ENCODE data around the gene VWA2.

GRCh38 chr10:114326795-114327194 is 87.7 kb downstream of the VWA2 start:
- TF ChIP-seq, protein P1, sequence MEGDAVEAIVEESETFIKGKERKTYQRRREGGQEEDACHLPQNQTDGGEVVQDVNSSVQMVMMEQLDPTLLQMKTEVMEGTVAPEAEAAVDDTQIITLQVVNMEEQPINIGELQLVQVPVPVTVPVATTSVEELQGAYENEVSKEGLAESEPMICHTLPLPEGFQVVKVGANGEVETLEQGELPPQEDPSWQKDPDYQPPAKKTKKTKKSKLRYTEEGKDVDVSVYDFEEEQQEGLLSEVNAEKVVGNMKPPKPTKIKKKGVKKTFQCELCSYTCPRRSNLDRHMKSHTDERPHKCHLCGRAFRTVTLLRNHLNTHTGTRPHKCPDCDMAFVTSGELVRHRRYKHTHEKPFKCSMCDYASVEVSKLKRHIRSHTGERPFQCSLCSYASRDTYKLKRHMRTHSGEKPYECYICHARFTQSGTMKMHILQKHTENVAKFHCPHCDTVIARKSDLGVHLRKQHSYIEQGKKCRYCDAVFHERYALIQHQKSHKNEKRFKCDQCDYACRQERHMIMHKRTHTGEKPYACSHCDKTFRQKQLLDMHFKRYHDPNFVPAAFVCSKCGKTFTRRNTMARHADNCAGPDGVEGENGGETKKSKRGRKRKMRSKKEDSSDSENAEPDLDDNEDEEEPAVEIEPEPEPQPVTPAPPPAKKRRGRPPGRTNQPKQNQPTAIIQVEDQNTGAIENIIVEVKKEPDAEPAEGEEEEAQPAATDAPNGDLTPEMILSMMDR (optimal IDR thresholded peaks at IDR 0.05 in 1 of 3, IDR thresholded peaks at IDR 0.05 in 1 of 3, conservative IDR thresholded peaks at IDR 0.05 in 1 of 3; ENCODE audit: extremely low read depth in 1 of 3, insufficient read depth in 2 of 3, low read length in 3 of 3), result no peak
- no peak for TF ChIP-seq EZH2 (IDR thresholded peaks at IDR 0.05; ENCODE audit: low read length)

Measured in keratinocyte (primary cell).